ENCODE data around the gene GARNL3. TPM values are rescaled to one million over a fixed set of nuclear protein-coding genes. Genes with fewer than 3 reads are reported as not detected.
A peak's percentile ranks its signal among the peaks of the same experiment; 100 is the strongest.

Gene GARNL3
- total RNA-seq, 1 donor from 2014 or later: 8.0 TPM

DNA sequence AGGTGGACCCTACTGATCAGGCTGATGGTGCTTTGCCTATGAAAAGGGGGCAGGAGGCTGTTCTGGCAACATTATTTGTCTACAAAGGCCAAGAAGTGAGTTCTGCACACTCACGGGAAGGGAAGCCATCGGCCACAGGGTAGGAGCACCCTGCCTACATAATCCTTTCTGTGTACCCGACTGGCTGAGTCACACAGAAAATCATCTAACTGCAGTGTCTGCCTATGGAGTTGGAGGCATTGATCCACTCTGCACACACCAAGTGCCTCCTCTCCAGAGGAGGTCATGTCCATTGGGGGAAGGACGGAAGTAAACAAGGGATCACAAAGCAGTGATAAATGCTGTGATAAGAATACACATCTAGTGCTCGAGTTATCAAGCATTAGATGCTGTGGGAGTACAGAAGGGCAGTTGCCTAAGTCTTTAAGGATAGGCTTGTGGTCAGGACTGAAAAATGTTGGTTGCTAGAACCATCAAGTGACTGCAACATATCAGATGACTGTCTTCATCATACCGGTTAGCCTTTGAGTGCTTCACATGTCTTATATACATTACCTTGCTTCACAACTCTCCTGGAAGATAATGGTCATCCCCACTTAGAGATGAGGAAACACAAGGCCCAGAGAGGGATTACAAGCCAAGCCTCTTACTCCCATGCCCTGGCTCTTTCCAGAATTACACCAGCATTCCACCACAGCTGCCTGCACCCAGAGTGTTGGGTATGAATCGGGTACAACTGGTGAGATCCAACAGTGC lies 131.1 kb downstream of the GARNL3 start:
- DNase-seq (no peak), ATAC-seq (no peak)
- no peaks in the 10 kb centered on the region for H3K36me3 ChIP-seq
- H3K27ac ChIP-seq: no peak overlapping the region
- H3K4me1 ChIP-seq: peaks cover 16% of the 10 kb centered on the region
- H3K4me3 ChIP-seq: peak overlapping the region; percentile 54
- TF ChIP-seq, protein P1, sequence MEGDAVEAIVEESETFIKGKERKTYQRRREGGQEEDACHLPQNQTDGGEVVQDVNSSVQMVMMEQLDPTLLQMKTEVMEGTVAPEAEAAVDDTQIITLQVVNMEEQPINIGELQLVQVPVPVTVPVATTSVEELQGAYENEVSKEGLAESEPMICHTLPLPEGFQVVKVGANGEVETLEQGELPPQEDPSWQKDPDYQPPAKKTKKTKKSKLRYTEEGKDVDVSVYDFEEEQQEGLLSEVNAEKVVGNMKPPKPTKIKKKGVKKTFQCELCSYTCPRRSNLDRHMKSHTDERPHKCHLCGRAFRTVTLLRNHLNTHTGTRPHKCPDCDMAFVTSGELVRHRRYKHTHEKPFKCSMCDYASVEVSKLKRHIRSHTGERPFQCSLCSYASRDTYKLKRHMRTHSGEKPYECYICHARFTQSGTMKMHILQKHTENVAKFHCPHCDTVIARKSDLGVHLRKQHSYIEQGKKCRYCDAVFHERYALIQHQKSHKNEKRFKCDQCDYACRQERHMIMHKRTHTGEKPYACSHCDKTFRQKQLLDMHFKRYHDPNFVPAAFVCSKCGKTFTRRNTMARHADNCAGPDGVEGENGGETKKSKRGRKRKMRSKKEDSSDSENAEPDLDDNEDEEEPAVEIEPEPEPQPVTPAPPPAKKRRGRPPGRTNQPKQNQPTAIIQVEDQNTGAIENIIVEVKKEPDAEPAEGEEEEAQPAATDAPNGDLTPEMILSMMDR (IDR thresholded peaks at IDR 0.05): no peak
- H3K27me3 ChIP-seq: no peaks in the 10 kb centered on the region
- H3K9me3 ChIP-seq: no peaks in the 10 kb centered on the region
- intact Hi-C loops (cut with DNase I): loop anchor here (10.0 kb wide), 1 partner anchor 181 kb away; no protein-coding TSS in a partner anchor

GRCh38 chr9:127396253-127396807 lies 131.8 kb downstream of the GARNL3 start:
- H3K9me3 ChIP-seq: no peaks in the 10 kb centered on the region
- ATAC-seq (no peak), DNase-seq (no peak)
- H3K27me3 ChIP-seq: no peaks in the 10 kb centered on the region
- peaks cover 16% of the 10 kb centered on the region for H3K4me1 ChIP-seq
- H3K4me3 ChIP-seq: peak overlapping the region; percentile 54
- intact Hi-C loops (cut with DNase I): loop anchor here (10.0 kb wide), 1 partner anchor 182 kb away; no protein-coding TSS in a partner anchor
- TF ChIP-seq, protein P1 (IDR thresholded peaks at IDR 0.05): no peak
- H3K36me3 ChIP-seq: no peaks in the 10 kb centered on the region
- no peak overlapping the region for H3K27ac ChIP-seq

DNA sequence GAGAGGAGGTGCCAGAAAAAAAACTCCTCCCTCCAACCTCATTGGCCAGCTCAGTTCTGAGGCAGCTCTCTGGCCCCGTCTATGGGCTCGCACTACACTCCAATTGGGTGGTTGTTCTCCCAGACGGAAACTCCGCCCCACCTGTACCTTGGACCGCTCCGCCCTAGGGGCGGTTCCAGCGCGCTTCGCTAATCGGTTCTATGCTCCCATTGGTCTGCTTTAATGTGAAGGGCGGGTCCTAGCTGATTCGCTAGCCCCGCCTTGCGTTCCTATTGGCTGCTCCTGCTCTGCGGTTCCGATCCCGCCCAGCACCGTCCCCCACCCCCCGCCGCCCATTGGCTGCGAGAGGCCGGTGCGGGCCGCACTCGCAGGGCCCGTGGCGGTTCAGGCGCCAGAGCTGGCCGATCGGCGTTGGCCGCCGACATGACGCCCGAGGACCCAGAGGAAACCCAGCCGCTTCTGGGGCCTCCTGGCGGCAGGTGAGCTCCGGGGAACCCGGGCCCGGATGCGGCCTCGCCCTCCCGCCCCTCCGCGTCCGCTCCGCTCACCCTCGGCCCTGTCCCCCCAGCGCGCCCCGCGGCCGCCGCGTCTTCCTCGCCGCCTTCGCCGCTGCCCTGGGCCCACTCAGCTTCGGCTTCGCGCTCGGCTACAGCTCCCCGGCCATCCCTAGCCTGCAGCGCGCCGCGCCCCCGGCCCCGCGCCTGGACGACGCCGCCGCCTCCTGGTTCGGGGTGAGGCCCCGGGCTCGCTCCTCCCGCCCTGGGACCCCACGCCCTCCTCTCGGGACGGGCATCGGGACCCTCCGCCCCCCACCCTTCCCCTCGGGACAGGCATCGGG lies 132.5 kb downstream of the GARNL3 start, which contains the start of gene SLC2A8:
Gene SLC2A8 (plus strand): TSS at position 362 of the 838 bp plus-strand sequence. CDS start 62 bp downstream, at position 424.
- Histone ChIP-seq H3K4me3 (peak within 1 kb of the TSS; percentile 85), H3K36me3 (no peaks in the 10 kb centered on the region), H3K9me3 (no peaks in the 10 kb centered on the region), H3K27ac (peak within 1 kb of the TSS; percentile 86), H3K4me1 (peaks cover 16% of the 10 kb centered on the region), H3K27me3 (no peaks in the 10 kb centered on the region)
- intact Hi-C loops (cut with DNase I): loop anchor here (10.0 kb wide), 1 partner anchor 182 kb away; no protein-coding TSS in a partner anchor
- ATAC-seq (peak; percentile 95), DNase-seq (peak; percentile 99)
- TF ChIP-seq, protein P1 (IDR thresholded peaks at IDR 0.05): no peak

DNA sequence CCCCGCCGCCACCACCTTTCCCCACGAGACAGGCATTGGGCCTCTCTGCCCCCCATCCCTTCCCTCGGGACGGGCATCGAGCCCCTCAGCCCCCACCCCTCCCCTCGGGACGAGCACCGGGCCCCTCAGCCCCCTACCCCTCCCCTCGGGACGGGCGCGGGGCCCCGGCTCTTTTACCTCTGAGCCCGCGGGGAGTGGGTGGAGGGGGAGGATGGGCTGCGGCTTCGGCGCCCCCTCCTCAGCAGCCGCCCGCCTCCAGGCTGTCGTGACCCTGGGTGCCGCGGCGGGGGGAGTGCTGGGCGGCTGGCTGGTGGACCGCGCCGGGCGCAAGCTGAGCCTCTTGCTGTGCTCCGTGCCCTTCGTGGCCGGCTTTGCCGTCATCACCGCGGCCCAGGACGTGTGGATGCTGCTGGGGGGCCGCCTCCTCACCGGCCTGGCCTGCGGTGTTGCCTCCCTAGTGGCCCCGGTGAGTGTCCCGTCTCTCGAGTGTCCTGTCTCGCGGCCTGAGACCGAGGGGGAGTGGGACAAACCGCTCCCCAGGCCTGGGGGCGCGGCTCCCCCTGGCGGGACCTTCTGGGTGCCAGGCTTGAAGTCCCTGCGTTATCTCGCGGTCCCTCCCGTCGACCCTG lies 133.2 kb downstream of the GARNL3 start:
- TF ChIP-seq, protein P1 (IDR thresholded peaks at IDR 0.05): peak; percentile 50
- ATAC-seq (peak; percentile 3), DNase-seq (peak; percentile 78)
- Histone ChIP-seq H3K4me3 (peak overlapping the region; percentile 85), H3K36me3 (no peaks in the 10 kb centered on the region), H3K4me1 (peaks cover 16% of the 10 kb centered on the region), H3K9me3 (no peaks in the 10 kb centered on the region), H3K27ac (peak overlapping the region; percentile 86), H3K27me3 (no peaks in the 10 kb centered on the region)
- intact Hi-C loops (cut with DNase I): loop anchor here (10.0 kb wide), 1 partner anchor 183 kb away; no protein-coding TSS in a partner anchor

- H3K36me3 ChIP-seq: no peaks in the 10 kb centered on the region
- intact Hi-C loops (cut with DNase I): loop anchor here (10.0 kb wide), 1 partner anchor 183 kb away; no protein-coding TSS in a partner anchor
- peaks cover 16% of the 10 kb centered on the region for H3K4me1 ChIP-seq
- peak overlapping the region; percentile 85 for H3K4me3 ChIP-seq
- no peak overlapping the region for H3K27ac ChIP-seq
- H3K27me3 ChIP-seq: no peaks in the 10 kb centered on the region
- DNase-seq: peak; percentile 34
- ATAC-seq: no peak
- TF ChIP-seq, protein P1 (IDR thresholded peaks at IDR 0.05): no peak
- H3K9me3 ChIP-seq: no peaks in the 10 kb centered on the region
Measured at GRCh38 chr9:127398275-127398647, 133.7 kb downstream of the GARNL3 start.
